Ectodermal cell (in vitro differentiated cells): Measurements from ENCODE around the gene LBH.

ENCODE experiments used
- H3K27ac ChIP-seq: 2 replicates; pipeline ENCODE4 v1.7.0; 2013; ENCODE audit warnings: mild to moderate bottlenecking, low read depth, low read length; ENCODE audit not compliant: insufficient read depth, poor library complexity, severe bottlenecking
- H3K27me3 ChIP-seq: 2 replicates; pipeline ENCODE4 v1.7.0; 2013; ENCODE audit warnings: mild to moderate bottlenecking, low read length; ENCODE audit not compliant: insufficient read depth, control insufficient read depth, poor library complexity, severe bottlenecking
- H3K36me3 ChIP-seq: one replicate; pipeline ENCODE4 v1.7.0; 2013; ENCODE audit warnings: low read length; ENCODE audit not compliant: control insufficient read depth, insufficient read depth
- H3K4me1 ChIP-seq: one replicate; pipeline ENCODE4 v1.7.0; 2013; ENCODE audit warnings: low read length; ENCODE audit not compliant: control insufficient read depth, insufficient read depth
- H3K4me3 ChIP-seq: 2 replicates; pipeline ENCODE4 v1.7.0; 2013; ENCODE audit warnings: low read depth, low read length, control low read depth; ENCODE audit not compliant: insufficient read depth
- H3K9me3 ChIP-seq: 2 replicates; pipeline ENCODE4 v1.7.0; 2013; ENCODE audit warnings: mild to moderate bottlenecking, low read length, moderate library complexity; ENCODE audit not compliant: control insufficient read depth
- WGBS, 2 experiments: methylation state at CpG; one replicate each; pipeline ENCODE4 v1.1.7; 2013; ENCODE audit warnings: missing lambda C conversion rate in 2 of 2; 5-methylcytosine and 5-hydroxymethylcytosine counted together

LBH gene

DNA sequence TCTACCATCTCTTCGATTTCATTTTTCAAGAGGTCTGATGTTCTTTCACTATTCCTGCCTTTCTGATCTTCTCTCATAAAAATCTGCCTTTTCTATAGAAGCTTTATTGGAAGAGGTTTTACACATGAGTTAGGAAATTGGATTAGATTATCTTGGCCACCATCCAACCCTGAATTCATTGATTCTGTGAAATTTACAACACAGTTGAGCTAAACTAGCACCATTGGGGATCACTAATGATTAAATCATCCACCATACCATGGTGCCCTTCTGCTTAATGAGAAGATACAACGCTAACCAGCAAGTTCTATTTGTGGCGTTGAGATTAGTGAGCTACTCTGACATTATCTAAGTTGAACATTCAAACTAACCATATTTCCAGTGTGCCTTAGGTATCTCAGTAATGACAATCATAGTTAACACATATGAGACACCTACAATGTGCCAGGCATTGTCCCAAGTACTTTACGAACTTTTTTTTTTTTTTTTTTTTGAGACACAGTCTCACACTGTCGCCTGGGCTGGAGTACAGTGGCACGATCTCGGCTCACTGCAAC lies 17.3 kb upstream of the LBH start:
- Histone ChIP-seq H3K36me3 (no peaks in the 10 kb centered on the region), H3K27me3 (no peaks in the 10 kb centered on the region), H3K9me3 (no peaks in the 10 kb centered on the region), H3K27ac (no peak overlapping the region), H3K4me3 (no peak overlapping the region), H3K4me1 (peaks cover 6% of the 10 kb centered on the region)
- WGBS, 2 experiments: 92 to 96% methylated on average over 7 of the region's 7 CpGs

- peaks cover 6% of the 10 kb centered on the region for H3K4me1 ChIP-seq
- H3K36me3 ChIP-seq: no peaks in the 10 kb centered on the region
- no peaks in the 10 kb centered on the region for H3K9me3 ChIP-seq
- no peak overlapping the region for H3K27ac ChIP-seq
- H3K27me3 ChIP-seq: no peaks in the 10 kb centered on the region
- H3K4me3 ChIP-seq: no peak overlapping the region
These were observed 15.2 kb upstream of the LBH start for GRCh38 chr2:30216157-30216556.

- 64 to 66% methylated on average over 11 of the region's 11 CpGs for whole genome bisulfite sequencing, 2 experiments
- no peak overlapping the region for H3K27ac ChIP-seq
These were observed 13.5 kb upstream of the LBH start for GRCh38 chr2:30217644-30218337.

DNA sequence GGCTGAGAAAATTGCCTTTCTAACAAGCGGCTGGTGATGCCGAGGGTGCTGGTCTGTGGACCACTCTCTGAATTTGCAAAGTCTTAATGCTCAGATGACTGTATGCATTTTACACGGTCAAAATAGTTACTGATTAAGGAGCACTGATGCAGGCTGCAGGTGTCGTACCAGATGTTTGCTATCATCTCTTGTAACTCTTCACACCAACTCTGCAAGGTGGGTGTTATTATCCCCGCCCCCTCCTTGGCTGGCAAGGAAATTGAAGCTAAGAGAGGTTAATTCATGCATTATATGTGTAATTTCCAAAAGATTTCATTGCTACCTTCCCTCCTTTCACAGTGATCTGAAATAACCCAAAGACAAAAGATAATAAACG lies 13.0 kb upstream of the LBH start:
- Histone ChIP-seq H3K27me3 (no peaks in the 10 kb centered on the region), H3K4me3 (no peak overlapping the region), H3K4me1 (peaks cover 6% of the 10 kb centered on the region), H3K9me3 (no peaks in the 10 kb centered on the region), H3K36me3 (no peaks in the 10 kb centered on the region), H3K27ac (no peak overlapping the region)
- 90 to 95% methylated on average over 5 to 6 of the region's 6 CpGs for WGBS, 2 experiments

More at GRCh38 chr2:30217644-30218337, 13.5 kb upstream of the LBH start:
- Histone ChIP-seq H3K36me3 (no peaks in the 10 kb centered on the region), H3K4me1 (peaks cover 6% of the 10 kb centered on the region), H3K27me3 (no peaks in the 10 kb centered on the region), H3K4me3 (no peak overlapping the region), H3K9me3 (no peaks in the 10 kb centered on the region)

GRCh38 chr2:30218814-30219213 lies 12.5 kb upstream of the LBH start:
- H3K4me1 ChIP-seq: peaks cover 6% of the 10 kb centered on the region
- no peaks in the 10 kb centered on the region for H3K36me3 ChIP-seq
- 88 to 89% methylated on average over 4 of the region's 4 CpGs for WGBS, 2 experiments
- no peaks in the 10 kb centered on the region for H3K27me3 ChIP-seq
- no peak overlapping the region for H3K4me3 ChIP-seq
- H3K9me3 ChIP-seq: no peaks in the 10 kb centered on the region
- H3K27ac ChIP-seq: no peak overlapping the region

GRCh38 chr2:30219886-30220875 lies 11.2 kb upstream of the LBH start:
- WGBS, 2 experiments: 92 to 94% methylated on average over 13 of the region's 13 CpGs

DNA sequence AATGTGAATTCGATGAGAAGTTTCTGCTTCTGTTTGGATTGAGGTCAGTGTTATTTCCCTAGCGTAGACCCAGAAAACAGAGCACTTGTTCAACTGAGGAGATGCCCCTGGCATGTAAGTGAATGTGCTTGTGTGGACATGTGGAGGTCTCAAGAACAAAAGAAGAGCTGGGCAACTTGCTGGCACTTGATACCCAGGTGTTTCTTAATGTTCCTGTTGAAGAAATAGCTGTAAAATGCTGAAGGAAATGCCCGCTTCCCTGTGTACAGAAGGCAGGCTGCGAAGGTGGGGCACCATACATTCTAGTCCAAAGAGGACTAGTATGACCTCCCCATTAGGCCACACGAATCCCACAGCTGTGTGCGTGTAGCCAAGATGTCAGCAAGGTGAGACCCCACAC lies 9.8 kb upstream of the LBH start:
- no peaks in the 10 kb centered on the region for H3K27me3 ChIP-seq
- peaks cover 6% of the 10 kb centered on the region for H3K4me1 ChIP-seq
- no peaks in the 10 kb centered on the region for H3K9me3 ChIP-seq
- no peak overlapping the region for H3K27ac ChIP-seq
- WGBS, 2 experiments: 92 to 93% methylated on average over 6 of the region's 6 CpGs
- no peak overlapping the region for H3K4me3 ChIP-seq
- no peaks in the 10 kb centered on the region for H3K36me3 ChIP-seq

More at GRCh38 chr2:30219886-30220875, 11.2 kb upstream of the LBH start:
- no peaks in the 10 kb centered on the region for H3K36me3 ChIP-seq
- no peak overlapping the region for H3K4me3 ChIP-seq
- H3K27me3 ChIP-seq: no peaks in the 10 kb centered on the region
- no peak overlapping the region for H3K27ac ChIP-seq
- H3K9me3 ChIP-seq: no peaks in the 10 kb centered on the region
- peaks cover 6% of the 10 kb centered on the region for H3K4me1 ChIP-seq

GRCh38 chr2:30222031-30222430 lies 9.3 kb upstream of the LBH start:
- peaks cover 6% of the 10 kb centered on the region for H3K4me1 ChIP-seq
- H3K9me3 ChIP-seq: no peaks in the 10 kb centered on the region
- H3K27me3 ChIP-seq: no peaks in the 10 kb centered on the region
- no peaks in the 10 kb centered on the region for H3K36me3 ChIP-seq
- H3K4me3 ChIP-seq: no peak overlapping the region
- H3K27ac ChIP-seq: no peak overlapping the region
- WGBS, 2 experiments: 97 to 100% methylated on average over 2 of the region's 2 CpGs

DNA sequence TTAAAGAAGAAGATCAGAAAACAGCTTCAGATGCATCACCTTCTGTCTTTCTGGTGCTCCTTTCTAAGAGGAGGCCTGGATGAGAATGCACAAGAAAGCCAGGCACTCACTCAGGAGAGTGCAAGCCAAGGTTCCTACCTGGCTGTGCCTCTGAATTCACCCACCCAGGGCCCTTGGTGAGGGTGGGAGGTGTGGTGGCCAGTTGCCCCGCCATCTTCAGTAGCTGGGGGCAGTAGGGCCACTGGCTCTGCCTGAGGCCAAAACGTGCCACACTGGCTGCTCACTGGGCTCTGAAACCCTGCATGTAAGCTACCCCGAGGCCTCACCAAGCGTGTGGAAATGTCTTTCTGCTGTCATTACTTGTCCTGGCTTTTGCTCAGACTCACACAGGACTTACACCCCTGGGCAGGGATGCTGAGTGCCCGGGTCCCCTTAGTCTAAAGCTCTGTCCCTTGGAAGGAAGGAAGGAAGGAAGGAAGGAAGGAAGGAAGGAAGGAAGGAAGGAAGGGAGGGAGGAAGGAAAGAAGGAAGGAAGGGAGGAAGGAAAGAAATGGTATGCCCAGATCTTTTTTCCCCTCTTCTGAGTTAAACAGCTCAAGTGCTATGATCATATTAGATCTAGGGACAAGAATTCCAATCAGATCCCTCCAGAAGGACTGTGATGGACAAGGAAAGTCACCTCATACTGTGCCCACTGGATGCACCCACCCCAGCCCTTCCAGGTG lies 8.5 kb upstream of the LBH start:
- no peak overlapping the region for H3K27ac ChIP-seq
- H3K36me3 ChIP-seq: no peaks in the 10 kb centered on the region
- no peak overlapping the region for H3K4me3 ChIP-seq
- peaks cover 1% of the 10 kb centered on the region for H3K4me1 ChIP-seq
- no peaks in the 10 kb centered on the region for H3K27me3 ChIP-seq
- WGBS, 2 experiments: 89 to 91% methylated on average over 5 of the region's 5 CpGs
- H3K9me3 ChIP-seq: no peaks in the 10 kb centered on the region
